ENCODE measurements around the gene ERCC4.
"Not testable (repeated sequence)": the region's sequence is repeated elsewhere in the genome, so short reads cannot be mapped to it uniquely, and the experiment has no call there.

Gene ERCC4

DNA sequence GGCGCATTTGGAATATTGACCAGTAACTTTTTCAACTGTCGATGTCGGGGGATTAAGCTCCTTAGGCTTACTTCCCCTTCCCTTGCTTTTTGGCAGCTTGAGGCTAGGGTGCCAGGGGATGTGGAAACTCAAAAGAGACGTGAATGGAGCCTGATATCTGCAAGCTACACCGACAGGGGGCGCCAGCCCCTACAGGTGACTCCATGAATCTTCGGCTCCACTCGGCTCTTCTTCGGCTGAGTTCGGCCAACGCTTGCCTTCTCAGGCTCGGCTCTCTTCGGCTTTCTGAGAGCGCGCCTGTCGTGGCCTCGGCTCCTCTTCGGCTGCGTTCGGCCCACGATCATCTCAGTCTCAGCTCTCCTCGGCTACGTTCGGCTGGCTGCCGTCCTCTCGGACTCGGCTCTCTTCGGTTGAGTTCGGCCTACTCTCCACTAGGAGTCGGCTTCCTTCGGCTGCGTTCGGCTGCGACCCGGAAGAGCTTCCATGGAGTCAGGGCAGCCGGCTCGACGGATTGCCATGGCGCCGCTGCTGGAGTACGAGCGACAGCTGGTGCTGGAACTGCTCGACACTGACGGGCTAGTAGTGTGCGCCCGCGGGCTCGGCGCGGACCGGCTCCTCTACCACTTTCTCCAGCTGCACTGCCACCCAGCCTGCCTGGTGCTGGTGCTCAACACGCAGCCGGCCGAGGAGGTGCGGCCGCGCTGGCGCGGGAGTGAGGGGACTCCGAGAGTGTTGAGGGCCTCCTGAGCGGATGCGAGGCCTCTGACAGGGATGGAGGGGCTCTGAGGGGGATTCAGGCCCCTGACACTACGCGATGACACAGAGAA, at the start of gene ERCC4:
Gene ERCC4, plus strand, starts transcription at position 472 of the 827 bp plus-strand sequence. Its CDS starts 12 bp downstream, at position 484.
- peak; percentile 100 for DNase-seq

DNA sequence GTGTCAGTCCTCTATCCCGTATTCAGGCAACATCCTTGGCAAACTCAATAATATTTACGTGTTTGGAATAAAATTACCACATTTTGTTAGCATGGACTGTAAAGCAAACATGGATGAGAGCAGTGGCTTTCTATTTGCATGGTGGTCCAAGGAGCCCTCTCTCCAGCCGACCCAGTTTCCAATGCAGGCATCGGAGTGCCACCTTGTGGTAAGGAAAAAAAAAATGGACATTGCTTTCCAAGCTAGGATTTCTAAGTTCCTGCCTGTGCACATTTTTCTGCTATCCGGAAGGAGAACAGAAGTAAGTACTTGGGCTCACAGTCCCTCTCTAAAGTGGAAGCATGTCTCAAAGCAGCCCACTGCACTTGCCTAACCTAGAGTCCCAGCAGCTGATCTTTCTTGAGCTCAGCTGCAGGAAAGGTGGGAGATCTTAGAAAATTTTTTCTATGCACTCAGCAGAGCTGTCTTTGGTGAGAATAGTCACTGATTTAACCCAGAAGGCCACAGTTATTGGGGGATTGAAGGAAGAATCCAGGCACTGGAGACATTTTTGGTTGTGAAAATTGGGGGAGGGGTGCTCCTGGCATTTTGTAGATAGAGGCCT, 46.0 kb upstream of the ERCC4 start:
- DNase-seq, result peak; percentile 33

DNA sequence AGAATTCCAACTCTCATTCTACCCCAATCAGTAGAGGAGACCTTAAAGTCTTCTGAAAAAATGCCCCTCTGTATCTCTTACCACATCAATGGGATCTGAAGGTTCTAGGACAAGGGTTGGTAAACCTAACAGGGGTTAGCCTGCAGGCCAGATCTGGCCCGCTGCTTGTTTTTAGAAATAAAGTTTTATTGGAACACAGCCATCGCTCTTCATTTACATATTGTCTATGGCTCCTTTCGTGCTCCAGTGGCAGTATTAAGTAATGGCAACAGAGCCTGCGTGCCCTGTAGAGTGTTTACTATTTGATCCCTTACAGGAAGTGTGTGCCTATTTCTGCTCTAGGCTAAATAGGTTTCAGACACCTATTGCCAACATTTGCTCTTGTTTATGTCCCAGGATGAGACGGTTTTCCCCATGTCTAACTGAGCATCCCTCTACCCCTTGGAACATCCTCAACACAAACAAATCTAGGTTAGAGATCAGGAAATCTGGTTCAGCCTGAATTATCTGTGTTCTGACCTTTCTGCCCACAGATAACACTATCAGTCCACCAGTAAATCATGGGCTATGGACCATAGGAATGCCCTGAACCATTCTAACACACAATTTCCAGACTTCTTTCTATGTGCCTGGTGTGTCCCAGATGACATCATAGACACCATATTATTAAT, 44.2 kb upstream of the ERCC4 start:
- no peak for DNase-seq

DNA sequence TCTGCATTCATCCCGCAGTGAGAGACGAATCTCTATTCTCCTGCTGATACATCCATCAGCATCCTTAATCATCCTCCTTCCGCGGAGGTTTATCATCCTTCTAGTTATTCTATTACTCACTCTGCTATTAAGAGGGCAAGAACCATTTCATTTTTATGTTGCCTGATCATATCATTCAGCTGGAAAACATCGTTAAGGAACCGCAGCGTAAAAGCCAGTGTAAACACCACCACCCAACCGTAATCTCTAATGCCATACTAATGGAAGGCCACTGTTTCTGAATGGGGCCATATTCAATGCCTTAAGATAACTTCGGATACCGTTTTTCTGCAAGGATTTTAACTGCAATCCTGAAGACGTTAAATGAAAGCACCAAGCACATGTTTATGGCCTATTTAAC, 36.7 kb upstream of the ERCC4 start:
- DNase-seq, result no peak

DNA sequence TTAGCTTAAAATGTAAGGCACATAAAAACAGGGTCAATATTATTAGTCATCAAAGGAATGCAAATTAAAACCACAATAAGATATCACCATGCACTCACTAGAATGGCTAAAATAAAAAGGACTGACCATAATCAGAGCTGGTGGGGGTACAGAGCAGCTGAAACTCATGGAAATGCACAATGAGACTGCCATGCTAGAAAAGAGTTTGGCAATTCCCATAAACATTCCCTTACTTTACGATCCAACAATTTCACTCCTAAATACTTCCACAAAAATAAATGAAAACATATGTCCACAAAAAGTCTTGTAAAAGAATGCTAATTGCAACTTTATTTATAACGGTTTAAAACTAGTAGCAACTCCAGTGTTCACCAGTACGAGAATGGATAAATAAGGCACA, 36.1 kb upstream of the ERCC4 start:
- no peak for DNase-seq

DNA sequence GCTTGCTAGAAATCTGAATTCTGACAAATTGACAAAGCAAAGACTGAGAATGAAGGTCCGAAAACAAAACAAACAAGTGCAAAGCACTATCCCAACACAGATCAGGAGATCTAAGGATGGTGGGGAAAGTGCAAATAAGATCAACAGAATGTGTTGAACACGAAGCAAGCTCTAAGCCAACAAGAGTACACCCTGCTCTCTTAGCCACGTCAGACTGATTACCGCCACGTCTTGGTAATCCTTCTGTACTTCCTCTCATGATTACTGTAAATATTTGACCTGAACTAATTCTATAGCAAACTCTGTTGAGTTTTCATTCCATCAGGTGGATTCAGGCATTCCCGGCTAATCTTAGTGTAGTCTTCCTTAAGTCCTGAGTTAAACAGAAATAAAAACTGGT, 34.3 kb upstream of the ERCC4 start:
- DNase-seq, result no peak

DNA sequence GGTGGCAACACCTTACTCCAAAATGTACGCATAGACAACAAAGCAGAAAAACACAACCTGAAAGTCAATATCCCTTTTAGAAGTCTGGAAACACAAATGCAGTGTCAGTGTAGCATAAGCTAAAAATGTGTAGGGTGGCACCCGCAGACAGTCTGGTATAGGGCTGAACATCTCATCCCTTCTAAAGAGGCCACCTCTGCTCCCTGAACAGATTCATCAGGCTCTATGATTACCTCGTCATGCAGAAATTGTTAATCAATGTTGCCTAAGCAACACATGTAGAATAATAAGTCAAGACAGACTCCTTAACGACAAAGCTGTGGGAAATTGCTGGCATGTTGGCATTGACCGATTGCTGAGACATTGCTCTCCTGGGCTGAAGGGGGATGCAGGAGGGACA, 33.3 kb upstream of the ERCC4 start:
- DNase-seq, result no peak

DNA sequence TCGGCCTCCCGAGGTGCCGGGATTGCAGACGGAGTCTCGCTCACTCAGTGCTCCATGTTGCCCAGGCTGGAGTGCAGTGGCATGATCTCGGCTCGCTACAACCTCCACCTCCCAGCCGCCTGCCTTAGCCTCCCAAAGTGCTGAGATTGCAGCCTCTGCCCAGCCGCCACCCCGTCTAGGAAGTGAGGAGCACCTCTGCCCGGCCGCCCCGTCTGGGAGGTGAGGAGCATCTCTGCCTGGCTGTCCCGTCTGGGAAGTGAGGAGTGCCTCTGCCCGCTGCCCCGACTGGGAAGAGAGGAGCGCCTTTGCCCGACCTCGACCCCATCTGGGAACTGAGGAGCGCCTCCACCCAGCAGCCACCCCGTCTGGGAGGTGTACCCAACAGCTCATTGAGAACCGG, 30.6 kb upstream of the ERCC4 start:
- not testable (repeated sequence) for DNase-seq

DNA sequence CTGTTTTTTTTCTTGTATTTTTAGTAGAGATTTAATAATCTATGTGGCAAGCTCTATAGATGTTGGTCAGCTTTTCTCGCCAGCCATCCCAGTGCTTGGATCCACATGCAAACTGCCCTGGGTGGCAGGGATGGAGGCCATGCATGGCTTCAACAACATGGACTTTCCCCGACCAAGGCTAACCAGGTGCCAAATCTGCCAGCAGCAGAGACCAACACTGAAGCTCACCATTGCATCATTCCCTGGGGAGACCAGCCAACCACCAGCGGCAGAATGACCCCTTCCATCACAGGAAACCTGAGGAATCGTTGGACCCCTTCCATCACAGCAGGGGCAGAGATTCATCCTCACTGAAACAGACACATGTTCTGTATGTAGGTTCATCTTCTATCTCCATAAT, 27.7 kb upstream of the ERCC4 start:
- DNase-seq, result no peak

DNA sequence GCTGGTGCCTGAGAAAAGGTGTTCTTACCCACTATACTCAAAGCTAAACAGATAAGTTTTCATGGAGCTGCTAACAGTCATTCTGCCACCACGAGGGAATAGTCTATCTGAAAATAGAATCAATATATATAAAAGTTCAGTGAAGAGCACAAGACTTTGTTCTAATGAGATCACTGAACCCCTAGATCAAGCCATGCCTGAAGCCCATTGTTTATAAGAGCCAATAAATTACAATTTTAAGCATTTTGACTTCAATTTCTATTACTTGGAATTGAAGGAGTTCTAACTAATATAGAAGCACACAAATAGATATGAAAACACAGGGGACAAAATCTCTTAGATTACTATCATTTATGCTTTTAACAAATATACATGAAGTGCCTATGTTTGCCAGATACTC, 24.4 kb upstream of the ERCC4 start:
- no peak for DNase-seq

DNA sequence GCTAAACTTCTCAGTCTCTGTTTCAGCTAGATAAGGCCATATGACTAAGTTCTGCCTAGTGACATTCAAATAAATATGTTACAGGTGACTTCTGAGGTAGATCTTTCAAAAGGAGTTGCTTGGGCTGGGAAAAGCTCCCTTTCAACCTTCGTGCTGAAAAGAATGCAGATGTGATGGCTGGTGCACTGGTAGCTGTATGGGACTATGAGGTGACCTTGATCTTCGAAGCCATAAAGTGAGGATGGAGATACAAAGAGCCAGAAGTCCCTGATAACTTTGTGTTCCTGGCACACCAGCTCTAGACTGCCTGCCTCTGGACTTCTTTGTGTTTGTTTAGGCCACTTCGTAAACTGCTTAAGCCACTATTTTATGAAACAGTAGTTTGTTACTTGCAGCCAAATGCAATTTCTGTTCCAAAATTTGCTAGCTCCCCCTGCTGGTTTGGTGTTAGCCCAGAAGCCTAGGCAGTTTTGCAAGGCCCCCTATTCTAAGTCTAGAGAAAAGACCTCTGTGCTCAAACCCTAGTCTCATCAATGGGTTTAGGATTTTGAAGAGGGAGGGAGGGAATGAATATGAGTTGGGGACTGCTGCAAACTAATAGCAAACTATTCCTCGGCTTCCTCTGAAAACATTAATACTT, 23.3 kb upstream of the ERCC4 start:
- peak; percentile 22 for DNase-seq

DNA sequence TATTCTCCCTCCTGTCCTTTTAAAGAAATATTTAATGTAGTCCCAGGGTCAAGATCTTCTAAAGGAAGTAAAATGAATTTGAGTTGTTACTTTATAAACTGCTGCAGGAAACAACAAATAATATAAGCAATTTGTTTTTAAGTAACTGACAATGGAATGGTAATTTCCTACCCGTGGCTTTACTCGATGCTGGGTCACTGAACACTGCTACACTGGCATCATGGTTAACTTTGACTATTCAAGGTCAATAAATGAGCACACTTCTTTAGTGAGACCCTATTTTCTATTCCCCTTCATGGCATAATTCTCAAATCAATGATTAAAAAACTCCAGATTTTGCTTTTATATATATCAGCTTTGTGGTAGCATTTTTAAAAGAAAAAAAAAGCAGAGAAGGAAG, 22.1 kb upstream of the ERCC4 start:
- no peak for DNase-seq

DNA sequence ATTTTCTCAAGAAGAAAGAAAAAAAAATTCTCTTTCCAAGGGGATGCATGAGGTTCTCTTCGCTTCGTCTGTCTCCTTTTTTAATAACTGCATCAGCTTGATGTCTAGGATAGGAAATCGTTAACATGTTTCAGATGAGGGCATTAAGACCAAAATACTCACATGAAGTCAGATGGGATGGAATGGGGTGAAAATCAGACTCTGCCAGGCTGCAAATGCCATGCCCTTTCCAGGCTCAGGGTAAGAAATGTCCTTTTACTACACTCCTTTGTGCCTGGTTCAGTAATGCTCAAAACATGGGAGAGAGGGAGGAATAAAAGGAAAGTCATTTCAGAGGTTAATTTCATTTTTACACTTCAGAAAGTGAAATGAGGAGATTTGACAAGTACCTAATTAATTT, 21.7 kb upstream of the ERCC4 start:
- DNase-seq, result no peak

DNA sequence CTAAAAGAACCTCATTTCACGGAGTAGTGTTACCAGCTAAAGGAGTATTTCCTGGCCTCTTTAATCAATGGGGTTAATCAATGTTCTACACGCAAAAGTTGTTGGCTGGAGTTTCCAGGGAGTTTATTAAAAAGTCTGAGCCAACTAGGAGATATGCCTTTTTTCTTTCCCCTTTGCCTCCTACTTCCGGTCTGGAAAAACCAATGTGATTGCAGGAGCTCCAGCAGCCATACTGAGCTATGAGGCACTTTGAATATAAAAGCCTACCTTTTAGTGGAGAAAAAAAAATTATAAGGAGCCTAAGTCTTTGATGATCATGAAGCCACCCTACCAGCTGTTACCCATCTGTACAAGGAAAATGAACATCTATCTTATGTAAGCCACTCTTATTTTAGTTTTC, 17.9 kb upstream of the ERCC4 start:
- no peak for DNase-seq

DNA sequence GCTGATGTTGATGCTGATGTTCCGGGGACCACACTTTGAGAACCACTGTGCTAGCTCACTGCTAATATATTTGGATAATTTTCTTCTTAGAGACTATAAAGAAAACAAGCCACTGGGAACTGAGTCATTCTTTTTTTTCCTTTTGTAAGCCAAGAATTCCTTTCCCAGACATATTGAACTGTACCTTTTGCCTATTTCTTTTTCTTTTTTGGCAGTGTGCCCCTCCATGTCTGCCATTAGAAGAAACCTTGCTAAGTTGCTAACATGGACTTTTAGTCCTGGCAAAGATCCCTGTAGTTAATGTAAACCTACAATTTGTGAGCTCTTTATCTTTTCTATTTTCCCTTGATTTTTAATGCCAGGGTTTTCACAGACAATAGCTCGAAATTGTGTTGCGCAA, 17.3 kb upstream of the ERCC4 start:
- no peak for DNase-seq

DNA sequence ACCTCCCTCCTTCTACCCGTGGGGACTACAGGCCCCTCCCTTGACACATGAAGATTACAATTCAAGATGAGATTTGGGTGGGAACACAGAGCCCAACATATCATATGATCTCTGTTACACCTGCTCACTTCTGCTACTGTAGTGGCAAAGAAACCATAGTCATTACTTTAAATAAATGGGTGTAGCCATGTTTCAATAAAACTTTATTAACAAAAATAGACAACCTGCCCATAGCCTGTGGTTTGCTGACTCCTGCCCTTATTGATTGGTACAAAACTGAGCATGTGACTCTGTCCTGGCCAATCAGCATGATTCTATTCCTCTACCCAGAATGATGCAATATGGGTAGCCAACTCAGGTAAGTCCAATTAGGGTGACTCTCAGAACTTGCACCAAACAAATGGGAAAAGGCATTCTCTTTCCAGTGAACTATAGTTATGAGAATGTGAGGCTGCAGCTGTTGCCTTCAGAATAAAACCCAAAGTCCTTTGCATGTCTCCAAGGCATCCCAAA, 15.7 kb upstream of the ERCC4 start:
- DNase-seq, result no peak

DNA sequence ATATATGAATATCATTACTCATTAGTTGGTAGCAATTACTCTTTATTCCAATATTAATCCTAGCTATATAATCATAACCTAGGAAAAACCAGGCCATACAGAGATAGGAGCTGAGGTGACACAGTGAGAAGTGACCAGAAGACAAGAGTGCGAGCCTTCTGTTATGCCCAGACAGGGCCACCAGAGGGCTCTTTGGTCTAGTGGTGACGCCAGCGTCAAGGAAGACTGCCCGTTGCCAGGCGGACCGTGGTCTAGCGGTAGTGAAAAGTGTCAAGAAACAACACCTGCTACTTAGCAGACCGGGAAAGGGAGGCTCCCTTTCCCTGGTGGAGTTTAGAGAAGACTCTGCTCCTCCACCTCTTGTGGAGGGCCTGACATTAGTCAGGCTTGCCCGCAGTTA, 15.1 kb upstream of the ERCC4 start:
- DNase-seq, result peak; percentile 60

DNA sequence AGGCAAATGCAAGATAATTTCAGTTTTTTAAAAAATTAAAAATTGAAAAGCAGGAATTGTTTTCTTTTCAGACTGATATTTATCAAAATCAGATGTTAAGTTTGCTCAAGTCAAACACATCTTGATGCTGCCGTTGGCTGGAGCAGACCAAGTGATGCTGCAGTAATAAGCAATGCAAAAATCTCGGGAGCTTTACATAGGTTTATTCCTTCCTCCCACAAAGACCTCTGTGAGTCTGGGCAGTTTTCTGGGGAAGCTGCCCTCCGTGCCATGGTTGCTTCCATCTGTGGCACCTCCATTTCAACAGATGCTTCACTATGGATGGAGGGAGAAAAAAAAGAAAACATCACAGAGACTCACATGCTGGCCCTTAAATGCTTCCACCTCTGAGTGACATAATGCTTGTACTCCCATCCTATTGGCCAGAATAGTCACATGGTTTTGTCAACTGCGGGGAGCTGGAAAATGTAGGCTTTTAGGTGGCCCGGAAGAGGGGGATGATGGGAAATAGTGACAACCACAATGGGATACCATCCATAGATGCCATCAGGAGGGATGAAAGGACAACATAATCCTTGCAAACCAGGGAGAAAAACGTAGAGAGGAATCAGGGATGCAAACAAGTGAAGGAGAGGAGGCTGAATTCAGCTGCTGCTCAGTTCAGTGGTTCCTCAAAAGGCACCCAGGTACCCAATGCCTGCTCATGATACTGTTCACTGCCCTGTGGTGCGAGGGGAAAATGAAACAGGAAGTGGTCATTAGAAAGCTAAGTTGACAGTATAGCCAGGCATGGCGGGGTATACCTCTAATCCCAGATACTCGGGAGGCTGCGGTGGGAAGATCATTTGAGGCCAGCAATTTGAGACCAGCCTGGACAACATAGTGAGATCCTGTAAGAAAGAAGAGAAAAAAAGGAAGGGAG, 13.5 kb upstream of the ERCC4 start:
- DNase-seq, result peak; percentile 7

DNA sequence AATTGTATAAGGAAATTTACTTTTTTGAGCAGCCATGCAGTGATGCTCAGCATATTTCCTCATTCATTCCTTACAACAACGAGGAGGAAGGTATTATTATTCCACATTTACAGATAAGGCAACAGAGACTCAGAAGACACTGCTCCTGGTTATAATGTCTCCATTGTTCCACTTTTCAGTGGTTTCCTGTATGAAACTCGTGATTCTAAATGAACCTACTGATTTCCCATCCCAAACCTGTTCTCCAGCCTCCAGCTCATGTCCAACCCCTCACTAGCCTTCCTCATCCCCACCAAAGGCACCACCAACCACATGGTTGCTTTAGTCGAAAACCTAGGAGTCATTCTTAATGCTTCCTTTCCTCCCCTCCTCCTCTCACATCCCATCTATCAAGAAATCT, 12.5 kb upstream of the ERCC4 start:
- DNase-seq, result no peak

DNA sequence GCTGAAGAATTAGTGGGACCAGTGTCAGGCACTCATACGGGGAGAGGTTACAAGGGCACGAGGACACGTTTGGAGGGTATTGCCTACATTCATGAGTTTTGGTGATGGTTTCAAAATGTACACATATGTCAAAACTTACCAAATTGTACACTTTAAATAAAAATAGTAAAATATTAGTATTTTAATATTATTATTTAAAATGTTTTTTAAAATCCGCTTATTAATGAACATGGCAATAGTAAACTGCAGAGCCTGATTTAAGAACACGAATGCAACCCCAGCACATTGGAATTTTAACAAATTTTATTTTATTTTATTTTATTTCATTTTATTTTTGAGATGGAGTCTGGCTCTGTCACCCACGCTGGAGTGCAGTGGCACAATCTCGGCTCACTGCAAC, 10.9 kb upstream of the ERCC4 start:
- no peak for DNase-seq

DNA sequence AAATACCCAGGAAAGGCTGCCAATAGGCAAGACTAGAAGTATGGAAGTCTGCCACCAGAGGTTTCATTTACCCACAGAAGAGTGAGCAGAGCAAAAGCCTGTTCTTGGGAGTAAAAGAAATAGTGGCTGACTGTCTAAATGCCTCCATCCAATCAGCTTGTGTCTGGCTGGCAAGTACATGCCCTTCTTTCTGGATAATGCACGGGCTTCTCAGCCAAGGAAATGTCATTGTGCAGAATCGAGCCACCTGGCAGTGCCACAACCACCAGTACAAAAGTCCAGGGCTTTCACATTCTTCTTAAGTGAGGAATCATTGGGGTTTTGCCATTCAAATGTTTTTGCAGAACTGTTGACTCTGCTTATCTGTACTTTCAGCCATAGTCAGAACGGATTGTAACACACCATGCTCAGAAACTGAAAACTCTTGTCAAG, 10.1 kb upstream of the ERCC4 start:
- DNase-seq, result no peak

DNA sequence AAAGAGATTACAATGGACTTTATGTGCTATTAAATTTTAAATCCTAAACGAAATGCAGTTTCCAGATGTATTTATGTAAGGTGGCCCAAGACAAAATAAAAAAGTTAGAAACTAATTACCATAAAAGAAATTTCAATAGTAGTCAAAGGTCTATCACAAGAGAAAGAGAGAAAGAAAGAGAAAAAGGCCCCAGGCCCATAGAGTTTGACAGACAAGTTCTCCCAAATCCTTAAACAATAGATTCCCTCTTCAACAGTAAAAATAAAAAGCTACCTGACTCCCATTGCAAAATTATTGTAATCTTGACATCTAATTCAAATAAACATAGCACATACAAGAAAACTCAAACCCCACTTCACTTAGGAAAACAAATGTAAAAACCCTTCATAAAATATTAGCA, 8.6 kb upstream of the ERCC4 start:
- no peak for DNase-seq
